ENCODE results near the gene PRRT1B. TPM values are rescaled to one million over a fixed set of nuclear protein-coding genes. Genes with fewer than 3 reads are reported as not detected.

PRRT1B gene
- total and polyA plus RNA-seq, 2 experiments from 2014 or later: 0.24 TPM; not detected in 1

- TF ChIP-seq REST (IDR thresholded peaks at IDR 0.05; ENCODE audit: unreplicated experiment): no peak
Observed at GRCh38 chr9:131522257-131523085, 22.9 kb upstream of the PRRT1B start (continued).

- no peaks in the 10 kb centered on the region for H3K79me2 ChIP-seq (replicated peaks; ENCODE audit: insufficient read depth)
- no peak overlapping the region for H3K4me3 ChIP-seq
- no peaks in the 10 kb centered on the region for H3K27me3 ChIP-seq (ENCODE audit: insufficient read depth)
- Mint-ChIP-seq H3K36me3 (ENCODE audit: low read depth) (peaks cover 72% of the 10 kb centered on the region), H3K4me1 (no peaks in the 10 kb centered on the region), H3K4me3 (no peak overlapping the region), H3K27me3 (ENCODE audit: insufficient read depth, low read depth, poor library complexity) (peaks cover 17% of the 10 kb centered on the region), H3K27ac (no peak overlapping the region), H3K9me3 (no peaks in the 10 kb centered on the region)
- no peak for DNase-seq (ENCODE audit: low spot score)
- no peak overlapping the region for H2AFZ ChIP-seq
- no peak overlapping the region for H3K27ac ChIP-seq (ENCODE audit: low read depth)
- no peaks in the 10 kb centered on the region for H3K4me1 ChIP-seq (ENCODE audit: insufficient read depth)
- no peaks in the 10 kb centered on the region for H3K9me2 ChIP-seq (ENCODE audit: insufficient read depth)
- H3K36me3 ChIP-seq (ENCODE audit: insufficient read depth): peaks cover 14% of the 10 kb centered on the region; the same call in 1 of the 2 replicates
- no peak overlapping the region for H3K4me2 ChIP-seq
- H4K20me1 ChIP-seq (replicated peaks; ENCODE audit: insufficient read depth): no peaks in the 10 kb centered on the region; the same call in 1 of the 2 replicates
- H3F3A ChIP-seq (replicated peaks; ENCODE audit: low read depth): 0 out of 2 replicates have a peak, but pooled peaks cover 9% of the 10 kb centered on the region
- no peak for ATAC-seq
- no peak for TF ChIP-seq ZNF462 (CRISPR knock-in tag; IDR thresholded peaks at IDR 0.05)
- TF ChIP-seq REST (IDR thresholded peaks at IDR 0.05; ENCODE audit: unreplicated experiment): no peak
- TF ChIP-seq CTCF (conservative IDR thresholded peaks at IDR 0.05; ENCODE audit: low read depth in 2 of 2): no peak
- TF ChIP-seq STAT1 (IDR thresholded peaks at IDR 0.05; ENCODE audit: unreplicated experiment): no peak
- no peak for TF ChIP-seq ETS1 (IDR thresholded peaks at IDR 0.05)
- no peak for TF ChIP-seq ZNF331 (CRISPR knock-in tag; IDR thresholded peaks at IDR 0.05; ENCODE audit: low read depth)
Observed at GRCh38 chr9:131523086-131523388, 22.3 kb upstream of the PRRT1B start.

Measured in GM23338 (cell line).